DMS114 treated with DMSO at 0.1 percent for 48 hours (cell line): Measurements from ENCODE around the gene TRIM15.
"Not testable (repeated sequence)": the region's sequence is repeated elsewhere in the genome, so short reads cannot be mapped to it uniquely, and the experiment has no call there.

Source experiments
- DNase-seq: peaks from one replicate; lab custom pipeline; 2025; ENCODE audit not compliant: unreplicated experiment; lab: John Stamatoyannopoulos, UW

The TRIM15 gene

GRCh38 chr6:30162265-30163089 lies 869 bp upstream of the TRIM15 start:
- DNase-seq = no peak

GRCh38 chr6:30163918-30164654 lies 740 bp downstream of the TRIM15 start:
- DNase-seq = no peak

- no peak for DNase-seq
Observed at GRCh38 chr6:30164714-30165113, 1.4 kb downstream of the TRIM15 start.

GRCh38 chr6:30165238-30165637 lies 1.9 kb downstream of the TRIM15 start:
- not testable (repeated sequence) for DNase-seq

GRCh38 chr6:30167101-30167500 lies 3.8 kb downstream of the TRIM15 start:
- no peak for DNase-seq

GRCh38 chr6:30168741-30169140 lies 5.4 kb downstream of the TRIM15 start:
- DNase-seq = no peak

- peak; percentile 68 for DNase-seq
Observed at GRCh38 chr6:30169658-30170614, 6.6 kb downstream of the TRIM15 start.

GRCh38 chr6:30171677-30172471 lies 8.5 kb downstream of the TRIM15 start:
- DNase-seq = no peak

GRCh38 chr6:30172681-30173080 lies 9.3 kb downstream of the TRIM15 start:
- DNase-seq = no peak

GRCh38 chr6:30175765-30176164 lies 12.4 kb downstream of the TRIM15 start:
- no peak for DNase-seq

- DNase-seq = no peak
Observed at GRCh38 chr6:30178837-30179236, 15.5 kb downstream of the TRIM15 start.

- no peak for DNase-seq
Observed at GRCh38 chr6:30180145-30180544, 16.8 kb downstream of the TRIM15 start.

GRCh38 chr6:30184417-30185031 lies 21.2 kb downstream of the TRIM15 start:
- DNase-seq = no peak

- DNase-seq = no peak
Observed at GRCh38 chr6:30185846-30186484, 22.6 kb downstream of the TRIM15 start.

- no peak for DNase-seq
Observed at GRCh38 chr6:30188541-30188940, 25.2 kb downstream of the TRIM15 start.

- no peak for DNase-seq
Observed at GRCh38 chr6:30192076-30192475, 28.7 kb downstream of the TRIM15 start.

- no peak for DNase-seq
Observed at GRCh38 chr6:30194797-30195690, 31.7 kb downstream of the TRIM15 start.

- no peak for DNase-seq
Observed at GRCh38 chr6:30195951-30196350, 32.6 kb downstream of the TRIM15 start.
